SU-DHL-6 (cell line): ENCODE measurements around the gene KLF1.

Source experiments
- H2AFZ ChIP-seq: fragments of 200-600 bp; sonication (generic); 2 replicates; pipeline ENCODE4 v1.6.1; 2014; ENCODE audit warnings: low read depth, mild to moderate bottlenecking, moderate library complexity, mixed read lengths, antibody characterized with exemption, low read length; ENCODE audit not compliant: severe bottlenecking
- H3F3A ChIP-seq: fragments of 200-600 bp; shearing (Covaris generic); 2 replicates; pipeline ENCODE4 v1.6.0; 2016; ENCODE audit warnings: antibody characterized with exemption, mild to moderate bottlenecking; ENCODE audit not compliant: insufficient read depth
- H3K27ac ChIP-seq: fragments of 200-600 bp; sonication (generic); 2 replicates; pipeline ENCODE4 v1.5.1; 2016; ENCODE audit warnings: low read depth, mild to moderate bottlenecking, low read length, moderate library complexity, mixed read lengths
- H3K27me3 ChIP-seq: fragments of 200-600 bp; sonication (generic), shearing (Covaris generic); 2 replicates; pipeline ENCODE4 v1.6.0; 2014; ENCODE audit warnings: mild to moderate bottlenecking, low read length
- H3K36me3 ChIP-seq: fragments of 200-600 bp; sonication (generic); 2 replicates; pipeline ENCODE4 v1.6.1; 2014; ENCODE audit warnings: mild to moderate bottlenecking, low read length, mixed read lengths
- H3K4me2 ChIP-seq: fragments of 300-600, 200-600 bp; shearing (Covaris generic), sonication (generic); 2 replicates; pipeline ENCODE4 v1.6.0; 2014; ENCODE audit warnings: low read length, low read depth, mild to moderate bottlenecking; ENCODE audit not compliant: poor library complexity, severe bottlenecking
- H3K4me3 ChIP-seq: fragments of 200-600 bp; sonication (generic); 2 replicates; pipeline ENCODE4 v1.5.1; 2014; ENCODE audit warnings: antibody characterized with exemption, low read length, mild to moderate bottlenecking, mixed read lengths; ENCODE audit not compliant: insufficient read depth, poor library complexity, severe bottlenecking
- H3K79me2 ChIP-seq: fragments of 200-600 bp; sonication (generic); 2 replicates; pipeline ENCODE4 v1.6.1; 2014; ENCODE audit warnings: mild to moderate bottlenecking, low read length, moderate library complexity; ENCODE audit not compliant: insufficient read depth
- H3K9ac ChIP-seq: fragments of 200-600 bp; sonication (generic); 2 replicates; pipeline ENCODE4 v1.7.0; 2014; ENCODE audit warnings: mild to moderate bottlenecking, low read length
- H3K9me2 ChIP-seq: fragments of 200-600 bp; sonication (generic); replicated peaks from 2 replicates; pipeline ENCODE4 v1.6.1; 2014; ENCODE audit warnings: low read length; ENCODE audit not compliant: insufficient read depth
- H3K9me3 ChIP-seq: fragments of 200-600 bp; sonication (generic); 2 replicates; pipeline ENCODE4 v1.6.1; 2014; ENCODE audit warnings: low read length, mixed read lengths; ENCODE audit not compliant: insufficient read depth
- H4K20me1 ChIP-seq: fragments of 200-600 bp; sonication (generic); 2 replicates; pipeline ENCODE4 v1.6.1; 2014; ENCODE audit warnings: low read depth, mild to moderate bottlenecking, antibody characterized with exemption, low read length, moderate library complexity, mixed read lengths
- CTCF ChIP-seq: fragments of 200-600 bp; sonication (generic); IDR thresholded peaks from one replicate; pipeline ENCODE4 v1.5.1; 2017; ENCODE audit warnings: antibody characterized with exemption, mild to moderate bottlenecking, low read length, moderate library complexity; ENCODE audit not compliant: insufficient read depth, poor library complexity, severe bottlenecking
- EZH2phosphoT487 ChIP-seq: fragments of 200-600 bp; sonication (generic), shearing (Covaris generic); conservative IDR thresholded peaks from 2 replicates; pipeline ENCODE4 v1.6.1; 2018; ENCODE audit warnings: mild to moderate bottlenecking, antibody characterized with exemption, low read length, moderate library complexity, mixed read lengths

The KLF1 gene

DNA sequence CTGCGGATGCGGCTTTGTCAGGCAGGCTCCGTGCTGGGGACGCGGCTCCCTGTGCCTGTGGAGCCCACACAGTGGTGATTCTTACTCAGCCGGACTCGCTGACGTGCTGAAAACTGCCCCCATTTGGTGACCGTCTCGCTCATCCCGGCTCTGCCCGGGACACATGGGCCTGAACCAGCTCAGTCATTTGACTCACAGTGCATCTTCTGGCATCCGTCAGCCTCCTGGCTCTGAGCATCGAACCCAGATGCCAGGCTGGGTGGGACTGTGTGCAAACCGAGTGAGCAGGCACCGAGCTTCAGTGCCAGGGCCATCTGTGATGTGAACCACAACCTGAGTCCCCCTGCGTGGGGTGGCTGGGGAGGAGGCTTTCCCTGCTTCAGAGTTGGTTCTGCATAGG is 9.5 kb upstream of the KLF1 start:
- Histone ChIP-seq H3F3A (no peaks in the 10 kb centered on the region), H3K36me3 (no peaks in the 10 kb centered on the region)
- TF ChIP-seq EZH2phosphoT487 (no peak), CTCF (no peak)

GRCh38 chr19:12893582-12893981 is 6.6 kb upstream of the KLF1 start:
- Histone ChIP-seq H3K9me2 (no peaks in the 10 kb centered on the region), H3F3A (no peaks in the 10 kb centered on the region), H3K4me2 (no peak overlapping the region), H2AFZ (no peak overlapping the region), H3K4me3 (no peak overlapping the region), H3K36me3 (no peaks in the 10 kb centered on the region), H3K27ac (no peak overlapping the region), H3K27me3 (no peaks in the 10 kb centered on the region), H3K79me2 (peaks cover 7% of the 10 kb centered on the region), H3K9me3 (no peaks in the 10 kb centered on the region), H3K9ac (no peak overlapping the region), H4K20me1 (no peaks in the 10 kb centered on the region)
- TF ChIP-seq CTCF (no peak), EZH2phosphoT487 (no peak)

More for the DNA sequence above, 9.5 kb upstream of the KLF1 start:
- H3K9me3 ChIP-seq, result no peaks in the 10 kb centered on the region
- H2AFZ ChIP-seq, result no peak overlapping the region
- H3K4me2 ChIP-seq, result no peak overlapping the region
- no peaks in the 10 kb centered on the region for H3K27me3 ChIP-seq
- H3K27ac ChIP-seq, result no peak overlapping the region
- no peak overlapping the region for H3K9ac ChIP-seq
- H3K9me2 ChIP-seq, result no peaks in the 10 kb centered on the region
- peaks cover 6% of the 10 kb centered on the region for H3K79me2 ChIP-seq
- no peaks in the 10 kb centered on the region for H4K20me1 ChIP-seq
- no peak overlapping the region for H3K4me3 ChIP-seq

DNA sequence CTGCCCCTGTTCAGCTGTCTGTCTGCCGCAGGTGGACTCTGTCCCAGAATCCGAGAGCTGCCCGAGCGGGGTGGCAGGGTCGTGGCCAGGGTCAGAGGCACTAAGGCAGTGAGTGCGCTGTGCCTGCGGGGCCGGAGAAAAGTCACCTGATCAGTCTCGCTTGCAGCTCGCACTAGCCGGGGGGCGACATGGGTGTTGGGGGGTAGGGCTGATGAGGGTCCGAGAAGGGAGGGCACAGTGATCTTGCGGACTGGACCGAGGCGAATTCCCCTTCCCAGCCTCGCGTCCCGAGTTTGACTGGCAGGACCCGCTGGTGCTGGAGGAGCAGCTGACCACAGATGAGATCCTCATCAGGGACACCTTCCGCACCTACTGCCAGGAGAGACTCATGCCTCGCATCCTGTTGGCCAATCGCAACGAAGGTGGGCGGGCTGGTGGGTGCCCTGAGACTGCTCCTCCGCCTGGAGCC is 4.6 kb upstream of the KLF1 start:
- peak overlapping the region; percentile 64 for H3K4me3 ChIP-seq
- no peaks in the 10 kb centered on the region for H3F3A ChIP-seq
- H3K36me3 ChIP-seq, result no peaks in the 10 kb centered on the region
- H3K79me2 ChIP-seq, result peaks cover 7% of the 10 kb centered on the region
- H3K27me3 ChIP-seq, result no peaks in the 10 kb centered on the region
- no peak overlapping the region for H3K27ac ChIP-seq
- no peak overlapping the region for H2AFZ ChIP-seq
- TF ChIP-seq EZH2phosphoT487 (no peak), CTCF (no peak)
- H3K9me3 ChIP-seq, result no peaks in the 10 kb centered on the region
- H3K9me2 ChIP-seq, result no peaks in the 10 kb centered on the region
- H3K4me2 ChIP-seq, result peak overlapping the region; percentile 88
- no peaks in the 10 kb centered on the region for H4K20me1 ChIP-seq
- peak overlapping the region; percentile 57 for H3K9ac ChIP-seq
